Measurements from ENCODE around the gene PLEKHM1.
"Not testable (repeated sequence)": the region's sequence is repeated elsewhere in the genome, so short reads cannot be mapped to it uniquely, and the experiment has no call there.

GRCh38 chr17:45500478-45500877 is 10.0 kb upstream of the PLEKHM1 start:
- TF ChIP-seq PATZ1 (CRISPR knock-in tag; IDR thresholded peaks at IDR 0.05; ENCODE audit: borderline replicate concordance); TCF4 (CRISPR knock-in tag; IDR thresholded peaks at IDR 0.05; ENCODE audit: borderline replicate concordance); CREB5 (CRISPR knock-in tag; IDR thresholded peaks at IDR 0.05; ENCODE audit: low read depth); ZNF8 (CRISPR knock-in tag; IDR thresholded peaks at IDR 0.05); TOX (CRISPR knock-in tag; IDR thresholded peaks at IDR 0.05; ENCODE audit: borderline replicate concordance): not testable (repeated sequence)
